Ovary (tissue), 9 donors: ENCODE results near the gene TXN2. TPM values are rescaled to one million over a fixed set of nuclear protein-coding genes. Genes with fewer than 3 reads are reported as not detected.

Source experiments
- DNase-seq, 5 donors: peaks; one replicate each; pipeline ENCODE4 v3.0.0-alpha.2; 2019 to 2020
- H3K27ac ChIP-seq, 2 donors: fragments of 200-600 bp; one replicate each; pipeline versions ENCODE4 v1.5.1 to v1.8.0; 2019 to 2022
- H3K27me3 ChIP-seq: fragments of 200-600 bp; one replicate; pipeline ENCODE4 v1.8.0; 2022
- H3K36me3 ChIP-seq: fragments of 200-600 bp; sonication (generic); one replicate; pipeline ENCODE4 v1.5.1; 2019
- H3K4me1 ChIP-seq: one replicate; pipeline ENCODE4 v1.8.1; 2013; ENCODE audit warnings: mild to moderate bottlenecking, moderate library complexity; ENCODE audit not compliant: insufficient read depth
- H3K4me3 ChIP-seq: fragments of 200-600 bp; sonication (generic); one replicate; pipeline ENCODE4 v1.5.1; 2017
- H3K9me3 ChIP-seq, 2 donors: fragments of 200-600 bp in 1 of 2; sonication (generic) in 1 of 2; one replicate each; pipeline versions ENCODE4 v1.5.1 to v1.8.1; 2013 to 2019; ENCODE audit warnings: mild to moderate bottlenecking in 1 of 2, moderate library complexity in 1 of 2
- CTCF ChIP-seq, 3 donors: fragments of 450-650 bp in 2 of 3; fragments of 200-600 bp in 1 of 3; IDR thresholded peaks; one replicate each; pipeline versions ENCODE4 v1.5.1 to v1.8.0; 2016 to 2022; ENCODE audit warnings: antibody characterized with exemption in 3 of 3, mild to moderate bottlenecking in 1 of 3
- EP300 ChIP-seq: sonication (generic); formaldehyde crosslinking; IDR thresholded peaks from one replicate; pipeline ENCODE4 v1.6.1; 2017; ENCODE audit warnings: antibody characterized with exemption
- POLR2A ChIP-seq: fragments of 450-650 bp; IDR thresholded peaks from one replicate; pipeline ENCODE4 v1.6.1; 2017; ENCODE audit warnings: antibody characterized with exemption, mild to moderate bottlenecking, moderate library complexity
- WGBS, 3 donors: extraction: QIAGEN DNeasy Blood & Tissue Kit in 1 of 3; methylation state at CpG; one replicate each; pipeline versions ENCODE4 v1.1.5 to v1.1.7; 2013 to 2017; 5-methylcytosine and 5-hydroxymethylcytosine counted together
- intact Hi-C, 4 donors: fragments of 100-400 bp; cut with DNase I; formaldehyde crosslinking; loops; one replicate each; pipeline versions ENCODE4 v1.11.0 to v1.15.1; 2022 to 2023
- polyA plus RNA-seq, 2 donors: library from polyadenylated mRNA; stranded (reverse); fragments of 200-250 nt in 1 of 2; fragments of 350-450 nt in 1 of 2; fragmentation: Illumina TruSeq in 1 of 2; extraction: RNeasy Lipid Tissue Mini Kit (QIAGEN cat#74804) in 1 of 2; gene quantifications; one replicate each; pipeline ENCODE4 v1.2.3, GENCODE V29; 2013 to 2014
- total RNA-seq, 7 donors: library from RNA; depleted of rRNA in 2 of 7; stranded (reverse); fragments of >200 nt in 2 of 7; fragmentation: NEBNext Ultra II Directional in 3 of 7; extraction: Animal tissue kit (Norgen Biotek cat#: 25700) in 3 of 7; gene quantifications; one replicate each; pipeline versions ENCODE4 v1.1.0 to v1.2.4, GENCODE V29; 2016 to 2023
- donor health status: DM: no; HTN: no; CAD: no; lungs with moderate emphysema.
- donor health status: DM: no; HTN: no; CAD: no.
- donor health status: Bipolar disorder and iron deficiency.
- donor health status: DM: yes; HTN: yes; CAD: no.
- donor health status: DM: no; HTN: no; CAD: no.
- donor health status: DM: yes; HTN: yes; CAD: no.

TXN2 gene
- total and polyA plus RNA-seq, 9 donors = 60.9 to 118 (median 80.8) TPM

- Histone ChIP-seq H3K27me3 (no peaks in the 10 kb centered on the region), H3K4me3 (peak overlapping the region; percentile 3), H3K9me3 (no peaks in the 10 kb centered on the region), H3K27ac (no peak overlapping the region), H3K36me3 (no peaks in the 10 kb centered on the region), H3K4me1 (no peaks in the 10 kb centered on the region)
- intact Hi-C loops = no loop called here
- TF ChIP-seq POLR2A (no peak), EP300 (no peak), CTCF (IDR thresholded peaks at IDR 0.05) (no peak)
- DNase-seq = no peak
- WGBS, 3 donors = 67 to 78% (median 75%) methylated on average over 14 of the region's 14 CpGs
These were observed 10.1 kb downstream of the TXN2 start for GRCh38 chr22:36471341-36471821.

GRCh38 chr22:36470994-36471331 lies 10.5 kb downstream of the TXN2 start:
- Histone ChIP-seq H3K27ac (no peak overlapping the region), H3K9me3 (no peaks in the 10 kb centered on the region), H3K36me3 (no peaks in the 10 kb centered on the region), H3K4me1 (peaks cover 1% of the 10 kb centered on the region), H3K4me3 (peak overlapping the region; percentile 3), H3K27me3 (no peaks in the 10 kb centered on the region)
- TF ChIP-seq POLR2A (no peak), EP300 (no peak), CTCF (IDR thresholded peaks at IDR 0.05) (no peak)
- 37 to 61% (median 49%) methylated on average over 10 of the region's 10 CpGs for WGBS, 3 donors
- intact Hi-C loops = loop anchor here in 1 of 4 donors (1.0 kb wide), 1 partner anchor 170 kb away; no protein-coding TSS in a partner anchor
- DNase-seq = no peak

GRCh38 chr22:36470162-36470993 lies 11.1 kb downstream of the TXN2 start:
- WGBS, 3 donors = 39 to 42% (median 40%) methylated on average over 14 of the region's 14 CpGs
- no peaks in the 10 kb centered on the region for H3K9me3 ChIP-seq
- no peaks in the 10 kb centered on the region for H3K36me3 ChIP-seq
- TF ChIP-seq CTCF (IDR thresholded peaks at IDR 0.05) (peak; percentile 87 to 96 (median 90)), POLR2A (no peak)
- peak; percentile 78 to 86 (median 83) for DNase-seq
- peaks cover 7% of the 10 kb centered on the region for H3K4me1 ChIP-seq
- H3K27me3 ChIP-seq = no peaks in the 10 kb centered on the region
- intact Hi-C loops = loop anchor here in 1 of 4 donors (1.0 kb wide), 1 partner anchor 169 kb away; no protein-coding TSS in a partner anchor
- H3K4me3 ChIP-seq = no peak overlapping the region
- no peak overlapping the region for H3K27ac ChIP-seq

GRCh38 chr22:36469094-36469710 lies 12.2 kb downstream of the TXN2 start:
- H3K4me3 ChIP-seq = no peak overlapping the region
- DNase-seq = no peak
- peaks cover 10% of the 10 kb centered on the region for H3K4me1 ChIP-seq
- no peak for TF ChIP-seq EP300
- no peak for TF ChIP-seq CTCF (IDR thresholded peaks at IDR 0.05)
- no peak for TF ChIP-seq POLR2A
- intact Hi-C loops = loop anchor here in 3 of 4 donors (5.0 to 10.0 kb wide), 4 partner anchors 94 to 167 kb away; no protein-coding TSS in a partner anchor
- no peaks in the 10 kb centered on the region for H3K9me3 ChIP-seq
- H3K27ac ChIP-seq = no peak overlapping the region
- no peaks in the 10 kb centered on the region for H3K36me3 ChIP-seq
- no peaks in the 10 kb centered on the region for H3K27me3 ChIP-seq
- WGBS, 3 donors = 84 to 88% (median 87%) methylated on average over 14 of the region's 14 CpGs
